SK-MEL-5 (cell line): ENCODE results near the gene ARCN1. TPM values are rescaled to one million over a fixed set of nuclear protein-coding genes. Genes with fewer than 3 reads are reported as not detected.
"Not testable (repeated sequence)": the region's sequence is repeated elsewhere in the genome, so short reads cannot be mapped to it uniquely, and the experiment has no call there.

ENCODE experiments used
- DNase-seq: peaks from one replicate; pipeline ENCODE4 v3.0.0-alpha.2; 2016; ENCODE audit warnings: low read depth, low spot score
- in situ Hi-C: cut with HindIII; loops from 2 replicates; pipeline ENCODE4 v1.10.0; 2016; ENCODE audit warnings: low sequenced_read_pairs, high pct_unique_total_duplicates, low pct_unique_long_range_greater_than_20kb
- total RNA-seq: library from RNA; depleted of rRNA; stranded (reverse); fragments of >200 nt; shearing (Covaris generic); gene quantifications from 2 replicates; pipeline ENCODE4 v1.2.3, GENCODE V29; 2014

Gene ARCN1
- total RNA-seq, 1 experiment from 2014 or later = 93.3 TPM

- no peak for DNase-seq
- in situ Hi-C loops = no loop called here
Observed at GRCh38 chr11:118536726-118537125, 35.5 kb upstream of the ARCN1 start.

GRCh38 chr11:118537409-118537980 lies 34.7 kb upstream of the ARCN1 start:
- DNase-seq = no peak
- in situ Hi-C loops = no loop called here

GRCh38 chr11:118544010-118544646 lies 28.1 kb upstream of the ARCN1 start:
- no peak for DNase-seq
- in situ Hi-C loops = no loop called here

- in situ Hi-C loops = no loop called here
- no peak for DNase-seq
Observed at GRCh38 chr11:118544647-118545010, 27.6 kb upstream of the ARCN1 start.

GRCh38 chr11:118545533-118545932 lies 26.7 kb upstream of the ARCN1 start:
- in situ Hi-C loops = no loop called here
- no peak for DNase-seq

GRCh38 chr11:118547132-118547531 lies 25.1 kb upstream of the ARCN1 start:
- in situ Hi-C loops = no loop called here
- DNase-seq = no peak

GRCh38 chr11:118552341-118552740 lies 19.9 kb upstream of the ARCN1 start:
- in situ Hi-C loops = no loop called here
- no peak for DNase-seq

GRCh38 chr11:118560806-118561205 lies 11.4 kb upstream of the ARCN1 start:
- in situ Hi-C loops = no loop called here
- DNase-seq = no peak

- in situ Hi-C loops = no loop called here
- no peak for DNase-seq
Observed at GRCh38 chr11:118565051-118565450, 7.2 kb upstream of the ARCN1 start.

- in situ Hi-C loops = no loop called here
Observed at GRCh38 chr11:118569670-118570069, 2.5 kb upstream of the ARCN1 start.

GRCh38 chr11:118570787-118571186 lies 1.4 kb upstream of the ARCN1 start:
- no peak for DNase-seq
- in situ Hi-C loops = no loop called here

More at GRCh38 chr11:118569670-118570069, 2.5 kb upstream of the ARCN1 start:
- no peak for DNase-seq

- in situ Hi-C loops, DNase-seq: not testable (repeated sequence)
Observed at GRCh38 chr11:118571701-118572060, 528 bp upstream of the ARCN1 start.

GRCh38 chr11:118572981-118573550 lies 857 bp downstream of the ARCN1 start:
- DNase-seq = peak; percentile 22
- in situ Hi-C loops = no loop called here

- DNase-seq = no peak
- in situ Hi-C loops = no loop called here
Observed at GRCh38 chr11:118574636-118575035, 2.4 kb downstream of the ARCN1 start.

- in situ Hi-C loops, DNase-seq: not testable (repeated sequence)
Observed at GRCh38 chr11:118577995-118578394, 5.8 kb downstream of the ARCN1 start.

- DNase-seq = no peak
- in situ Hi-C loops = no loop called here
Observed at GRCh38 chr11:118581057-118581456, 8.8 kb downstream of the ARCN1 start.

- in situ Hi-C loops = no loop called here
- DNase-seq = no peak
Observed at GRCh38 chr11:118587952-118588351, 15.7 kb downstream of the ARCN1 start.

- peak; percentile 83 for DNase-seq
- in situ Hi-C loops = no loop called here
Observed at GRCh38 chr11:118592616-118593367, 20.6 kb downstream of the ARCN1 start.

- in situ Hi-C loops = not testable (repeated sequence)
- DNase-seq = peak; percentile 60
Observed at GRCh38 chr11:118594984-118595383, 22.8 kb downstream of the ARCN1 start.
